ENCODE results near the gene CCL14. TPM values are rescaled to one million over a fixed set of nuclear protein-coding genes. Genes with fewer than 3 reads are reported as not detected.
"Not testable (repeated sequence)": the region's sequence is repeated elsewhere in the genome, so short reads cannot be mapped to it uniquely, and the experiment has no call there.

The CCL14 gene
- total and polyA plus RNA-seq, 4 experiments from 2014 or later = not detected

- Histone ChIP-seq H3K27me3 (ENCODE audit: insufficient read depth, low read length) (no peaks in the 10 kb centered on the region), H3K4me3 (ENCODE audit: low read length in 2 of 2) (no peak overlapping the region), H3K36me3 (ENCODE audit: insufficient read depth, low read length) (no peaks in the 10 kb centered on the region), H3K4me1 (ENCODE audit: insufficient read depth, low read length) (peaks cover 3% of the 10 kb centered on the region), H3K9me3 (ENCODE audit: control insufficient read depth in 1 of 2, low read length in 2 of 2) (no peaks in the 10 kb centered on the region), H3K27ac (ENCODE audit: low read depth, low read length) (no peak overlapping the region)
- H3K36me3 Mint-ChIP-seq = no peaks in the 10 kb centered on the region
- no peaks in the 10 kb centered on the region for H3K27me3 Mint-ChIP-seq
- POLR2A ChIA-PET (ENCODE audit: partially characterized antibody) = interaction anchor here (1.1 kb wide), 1 partner anchor 54 kb away, joined by 3 read pairs; no protein-coding TSS in a partner anchor
- intact Hi-C loops (cut with micrococcal nuclease) = no loop called here
- CTCF ChIA-PET (ENCODE audit: partially characterized antibody) = no interaction called here
- no peak overlapping the region for H3K27ac Mint-ChIP-seq
- H3K4me3 Mint-ChIP-seq = no peak overlapping the region
- H3K4me1 Mint-ChIP-seq = peaks cover 0 to 6% (median 0%) of the 10 kb centered on the region in 4 donors
- no peaks in the 10 kb centered on the region for H3K9me3 Mint-ChIP-seq
- no peak for DNase-seq
These were observed 42.4 kb downstream of the CCL14 start for GRCh38 chr17:35944151-35944550.

DNA sequence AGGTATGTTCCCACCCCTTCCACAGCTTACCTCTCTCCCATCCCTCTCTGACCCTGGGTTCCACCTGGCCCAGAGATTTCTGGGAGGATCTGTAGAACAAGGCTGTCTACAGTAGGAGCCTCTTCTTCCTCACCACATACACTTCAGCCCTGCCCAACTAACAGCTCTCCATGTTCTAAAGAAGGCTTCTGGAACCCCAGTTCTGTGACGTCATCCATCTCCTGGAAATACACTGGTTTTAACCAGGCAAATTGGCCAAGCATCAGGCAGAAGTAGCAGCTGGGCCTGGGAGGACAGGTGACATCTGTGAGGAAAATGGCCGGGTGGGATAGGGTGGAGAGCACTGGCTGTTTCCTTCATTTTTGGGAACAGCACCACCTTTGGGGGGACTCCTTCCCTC lies 43.0 kb downstream of the CCL14 start, which contains the start of gene LYZL6:
LYZL6 (minus strand) TSS at position 177 of the 400 bp plus-strand sequence. CDS start 4,357 bp downstream, outside the sequence.
- Mint-ChIP-seq H3K4me3 (no peak within 1 kb of the TSS), H3K27ac (peak within 1 kb of the TSS in 2 of 7 donors; percentile 53 to 55), H3K9me3 (peaks cover 0 to 2% (median 0%) of the 10 kb centered on the region in 8 donors), H3K4me1 (peaks cover 0 to 6% (median under 1%) of the 10 kb centered on the region in 4 donors), H3K36me3 (no peaks in the 10 kb centered on the region), H3K27me3 (no peaks in the 10 kb centered on the region)
- H3K27me3 ChIP-seq (ENCODE audit: insufficient read depth, low read length) = no peaks in the 10 kb centered on the region
- no peaks in the 10 kb centered on the region for H3K9me3 ChIP-seq (ENCODE audit: control insufficient read depth in 1 of 2, low read length in 2 of 2)
- H3K4me1 ChIP-seq (ENCODE audit: insufficient read depth, low read length) = peaks cover 3% of the 10 kb centered on the region
- CTCF ChIA-PET (ENCODE audit: partially characterized antibody) = interaction anchor here (1.0 to 1.2 kb wide), 2 partner anchors 26 to 95 kb away, joined by 3 to 4 read pairs; no protein-coding TSS in a partner anchor
- intact Hi-C loops (cut with micrococcal nuclease) = no loop called here
- no peak within 1 kb of the TSS for H3K4me3 ChIP-seq (ENCODE audit: low read length in 2 of 2)
- DNase-seq = no peak
- H3K27ac ChIP-seq (ENCODE audit: low read depth, low read length) = no peak within 1 kb of the TSS
- H3K36me3 ChIP-seq (ENCODE audit: insufficient read depth, low read length) = no peaks in the 10 kb centered on the region
- POLR2A ChIA-PET (ENCODE audit: partially characterized antibody) = interaction anchor here (0.9 to 1.1 kb wide), 2 partner anchors 53 to 94 kb away, joined by 3 read pairs; no protein-coding TSS in a partner anchor

DNA sequence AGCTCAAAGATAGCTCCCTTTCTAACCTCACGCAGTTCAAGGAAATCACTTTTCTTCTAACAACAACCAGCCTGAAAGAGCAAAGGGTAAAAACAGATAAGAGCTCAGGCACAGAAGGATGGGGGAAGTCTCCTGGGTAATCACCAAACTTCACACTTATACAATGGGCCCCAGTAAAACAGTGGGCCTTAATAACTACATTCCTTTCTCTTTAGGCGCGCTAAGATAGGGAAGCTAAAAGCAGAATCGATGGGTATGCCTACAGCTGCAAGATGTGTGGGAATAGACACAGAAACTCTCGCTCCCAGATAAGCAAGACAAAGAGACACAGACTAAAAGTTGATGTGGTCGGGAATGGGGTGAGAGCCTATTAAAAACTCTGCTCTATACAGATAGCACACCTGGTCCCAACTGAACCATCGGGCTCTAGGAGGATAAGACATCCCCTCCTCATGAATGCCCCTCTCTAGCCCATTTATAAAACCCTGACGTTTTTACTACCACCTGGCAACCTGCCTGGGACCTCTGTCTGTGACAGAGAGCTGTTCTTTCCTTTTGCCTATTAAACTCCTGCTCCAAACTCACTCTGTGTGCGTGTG lies 43.8 kb downstream of the CCL14 start:
- Mint-ChIP-seq H3K36me3 (no peaks in the 10 kb centered on the region), H3K27me3 (no peaks in the 10 kb centered on the region), H3K4me1 (peaks cover 0 to 6% (median under 1%) of the 10 kb centered on the region in 4 donors), H3K4me3 (no peak overlapping the region), H3K9me3 (peaks cover 0 to 2% (median 0%) of the 10 kb centered on the region in 8 donors), H3K27ac (peak overlapping the region in 2 of 7 donors; percentile 53 to 55)
- ChIA-PET POLR2A (ENCODE audit: partially characterized antibody) (interaction anchor here (0.9 to 1.3 kb wide), 2 partner anchors 12 to 94 kb away, joined by 3 read pairs; partner anchors contain the start of gene RDM1), CTCF (ENCODE audit: partially characterized antibody) (interaction anchor here (0.6 to 1.2 kb wide), 3 partner anchors 27 to 94 kb away, joined by 3 to 4 read pairs (median 3); no protein-coding TSS in a partner anchor)
- no peaks in the 10 kb centered on the region for H3K36me3 ChIP-seq (ENCODE audit: insufficient read depth, low read length)
- no peaks in the 10 kb centered on the region for H3K27me3 ChIP-seq (ENCODE audit: insufficient read depth, low read length)
- no peak for DNase-seq
- intact Hi-C loops (cut with micrococcal nuclease) = no loop called here
- H3K4me1 ChIP-seq (ENCODE audit: insufficient read depth, low read length) = peaks cover 3% of the 10 kb centered on the region
- H3K9me3 ChIP-seq (ENCODE audit: control insufficient read depth in 1 of 2, low read length in 2 of 2) = no peaks in the 10 kb centered on the region
- no peak overlapping the region for H3K27ac ChIP-seq (ENCODE audit: low read depth, low read length)
- no peak overlapping the region for H3K4me3 ChIP-seq (ENCODE audit: low read length in 2 of 2)

- H3K36me3 ChIP-seq (ENCODE audit: insufficient read depth, low read length); intact Hi-C loops (cut with micrococcal nuclease); H3K27me3 Mint-ChIP-seq; H3K27me3 ChIP-seq (ENCODE audit: insufficient read depth, low read length); POLR2A ChIA-PET (ENCODE audit: partially characterized antibody); H3K36me3 Mint-ChIP-seq; H3K4me3 ChIP-seq (ENCODE audit: low read length in 2 of 2); DNase-seq; H3K27ac ChIP-seq (ENCODE audit: low read depth, low read length); H3K9me3 ChIP-seq (ENCODE audit: control insufficient read depth in 1 of 2, low read length in 2 of 2); H3K4me1 ChIP-seq (ENCODE audit: insufficient read depth, low read length); H3K9me3 Mint-ChIP-seq; H3K27ac Mint-ChIP-seq; CTCF ChIA-PET (ENCODE audit: partially characterized antibody); H3K4me1 Mint-ChIP-seq; H3K4me3 Mint-ChIP-seq: not testable (repeated sequence)
These were observed 48.0 kb downstream of the CCL14 start for GRCh38 chr17:35938492-35938891.

- POLR2A ChIA-PET (ENCODE audit: partially characterized antibody) = no interaction called here
- no peak overlapping the region for H3K27ac Mint-ChIP-seq
- CTCF ChIA-PET (ENCODE audit: partially characterized antibody) = no interaction called here
These were observed 50.5 kb downstream of the CCL14 start for GRCh38 chr17:35936063-35936462.

DNA sequence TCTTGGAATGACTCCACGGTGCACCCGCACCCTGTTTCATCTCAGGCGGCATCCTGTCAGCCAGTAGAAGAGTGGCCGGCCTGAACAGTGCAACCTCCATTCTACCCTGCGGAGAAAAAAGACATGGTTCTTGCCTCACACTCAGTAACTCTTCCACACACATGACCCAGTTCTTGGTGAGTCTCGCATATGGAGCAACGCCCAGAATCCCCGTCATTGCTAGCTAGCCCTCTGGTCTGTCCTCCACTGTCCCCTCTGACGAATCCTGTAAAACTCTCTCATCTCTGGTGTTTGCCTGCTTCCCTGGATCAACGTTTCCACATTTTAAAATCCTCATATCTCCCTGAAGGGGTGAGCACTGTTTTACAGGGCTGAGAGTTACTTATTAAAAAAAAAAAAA lies 51.8 kb downstream of the CCL14 start:
- Histone ChIP-seq H3K9me3 (ENCODE audit: control insufficient read depth in 1 of 2, low read length in 2 of 2) (no peaks in the 10 kb centered on the region), H3K4me1 (ENCODE audit: insufficient read depth, low read length) (peaks cover 11% of the 10 kb centered on the region), H3K36me3 (ENCODE audit: insufficient read depth, low read length) (no peaks in the 10 kb centered on the region), H3K27me3 (ENCODE audit: insufficient read depth, low read length) (no peaks in the 10 kb centered on the region), H3K4me3 (ENCODE audit: low read length in 2 of 2) (no peak overlapping the region), H3K27ac (ENCODE audit: low read depth, low read length) (no peak overlapping the region)
- intact Hi-C loops (cut with micrococcal nuclease) = no loop called here
- no peaks in the 10 kb centered on the region for H3K27me3 Mint-ChIP-seq
- DNase-seq = no peak
- peaks cover 0 to 2% (median 0%) of the 10 kb centered on the region in 8 donors for H3K9me3 Mint-ChIP-seq
- peaks cover 5 to 13% (median 11%) of the 10 kb centered on the region in 4 donors for H3K4me1 Mint-ChIP-seq
- CTCF ChIA-PET (ENCODE audit: partially characterized antibody) = no interaction called here
- POLR2A ChIA-PET (ENCODE audit: partially characterized antibody) = no interaction called here
- no peaks in the 10 kb centered on the region for H3K36me3 Mint-ChIP-seq
- no peak overlapping the region for H3K27ac Mint-ChIP-seq
- H3K4me3 Mint-ChIP-seq = no peak overlapping the region

More at GRCh38 chr17:35936063-35936462, 50.5 kb downstream of the CCL14 start:
- no peak overlapping the region for H3K27ac ChIP-seq (ENCODE audit: low read depth, low read length)
- H3K27me3 Mint-ChIP-seq = no peaks in the 10 kb centered on the region
- H3K4me1 ChIP-seq (ENCODE audit: insufficient read depth, low read length) = no peaks in the 10 kb centered on the region
- no peaks in the 10 kb centered on the region for H3K27me3 ChIP-seq (ENCODE audit: insufficient read depth, low read length)
- no peaks in the 10 kb centered on the region for H3K36me3 ChIP-seq (ENCODE audit: insufficient read depth, low read length)
- no peaks in the 10 kb centered on the region for H3K9me3 ChIP-seq (ENCODE audit: control insufficient read depth in 1 of 2, low read length in 2 of 2)
- intact Hi-C loops (cut with micrococcal nuclease) = no loop called here
- no peak for DNase-seq
- H3K4me3 ChIP-seq (ENCODE audit: low read length in 2 of 2) = no peak overlapping the region
- H3K9me3 Mint-ChIP-seq = peaks cover 0 to 2% (median 0%) of the 10 kb centered on the region in 8 donors
- peaks cover 0 to 1% (median 0%) of the 10 kb centered on the region in 4 donors for H3K4me1 Mint-ChIP-seq
- H3K36me3 Mint-ChIP-seq = no peaks in the 10 kb centered on the region
- H3K4me3 Mint-ChIP-seq = no peak overlapping the region
